HFFc6 (cell line): ENCODE results near the gene IL25. TPM values are rescaled to one million over a fixed set of nuclear protein-coding genes. Genes with fewer than 3 reads are reported as not detected.

Experiments
- DNase-seq: peaks from one replicate; pipeline ENCODE4 v3.0.0-alpha.2; 2018
- H3K27ac Mint-ChIP-seq: 2 replicates; pipeline ENCODE4 v1.8.0; 2020; ENCODE audit warnings: mild to moderate bottlenecking, mixed read lengths
- H3K27me3 Mint-ChIP-seq: 2 replicates; pipeline ENCODE4 v1.8.0; 2021; ENCODE audit warnings: mild to moderate bottlenecking, moderate library complexity, mixed read lengths; ENCODE audit not compliant: insufficient read depth
- H3K36me3 Mint-ChIP-seq: 2 replicates; pipeline ENCODE4 v1.8.0; 2021; ENCODE audit warnings: low read depth, mixed read lengths
- H3K4me1 Mint-ChIP-seq: 2 replicates; pipeline ENCODE4 v1.8.0; 2020; ENCODE audit warnings: low read depth, mixed read lengths
- H3K4me3 Mint-ChIP-seq: 2 replicates; pipeline ENCODE4 v1.8.0; 2020; ENCODE audit warnings: mild to moderate bottlenecking, moderate library complexity, mixed read lengths
- H3K9me3 Mint-ChIP-seq: 2 replicates; pipeline ENCODE4 v1.8.0; 2020; ENCODE audit warnings: mild to moderate bottlenecking, mixed read lengths
- CTCF ChIP-seq: fragments of 200-600 bp; sonication (generic); IDR thresholded peaks from 2 replicates; pipeline ENCODE4 v1.5.0; 2021; ENCODE audit warnings: antibody characterized with exemption, mild to moderate bottlenecking
- total RNA-seq, 6 experiments: library from RNA; stranded (reverse); fragmentation: NEBNext Ultra II Directional; extraction: Animal tissue kit (Norgen Biotek cat#: 25700); gene quantifications; 2 replicates in 1 of 6; 3 replicates in 5 of 6; pipeline ENCODE4 v1.2.3, GENCODE V29; 2021

IL25 gene
- total RNA-seq, 6 experiments from 2014 or later: not detected

GRCh38 chr14:23327947-23328744 is 44.5 kb upstream of the IL25 start:
- Mint-ChIP-seq H3K27me3 (peaks cover 7% of the 10 kb centered on the region; the same call in 1 of the 2 replicates), H3K27ac (no peak overlapping the region), H3K4me3 (no peak overlapping the region), H3K36me3 (peaks cover 16% of the 10 kb centered on the region), H3K9me3 (no peaks in the 10 kb centered on the region), H3K4me1 (peaks cover 6% of the 10 kb centered on the region)
- peak; percentile 67 for DNase-seq
- peak; percentile 98 for TF ChIP-seq CTCF

DNA sequence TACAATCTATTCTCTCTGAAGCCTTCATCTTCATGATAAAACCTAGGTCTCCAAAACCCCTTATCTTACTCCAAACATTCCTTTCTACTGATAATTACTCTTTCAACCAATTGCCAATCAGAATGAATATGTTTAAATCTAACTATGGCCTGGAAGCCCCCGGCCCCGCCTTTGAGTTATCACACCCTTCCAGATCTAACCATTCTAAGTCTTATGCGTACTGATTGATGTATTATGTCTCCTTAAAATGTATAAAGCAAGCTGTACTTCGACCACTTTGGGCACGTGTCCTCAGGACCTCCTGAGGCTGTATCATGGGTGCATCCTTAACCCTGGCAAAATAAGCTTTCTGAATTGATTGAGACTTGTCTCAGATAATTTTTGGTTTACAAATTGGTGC is 37.0 kb upstream of the IL25 start:
- Mint-ChIP-seq H3K27me3 (peaks cover 9% of the 10 kb centered on the region), H3K9me3 (peaks cover 15% of the 10 kb centered on the region), H3K4me1 (no peaks in the 10 kb centered on the region), H3K36me3 (peaks cover 5% of the 10 kb centered on the region; the same call in 1 of the 2 replicates), H3K27ac (no peak overlapping the region), H3K4me3 (no peak overlapping the region)
- DNase-seq: no peak
- TF ChIP-seq CTCF: no peak

GRCh38 chr14:23339506-23340268 is 32.9 kb upstream of the IL25 start:
- Mint-ChIP-seq H3K4me3 (no peak overlapping the region), H3K36me3 (peaks cover 6% of the 10 kb centered on the region; the same call in 1 of the 2 replicates), H3K4me1 (no peaks in the 10 kb centered on the region), H3K27me3 (peaks cover 5% of the 10 kb centered on the region), H3K27ac (no peak overlapping the region), H3K9me3 (peaks cover 16% of the 10 kb centered on the region)
- TF ChIP-seq CTCF: no peak
- DNase-seq: no peak

DNA sequence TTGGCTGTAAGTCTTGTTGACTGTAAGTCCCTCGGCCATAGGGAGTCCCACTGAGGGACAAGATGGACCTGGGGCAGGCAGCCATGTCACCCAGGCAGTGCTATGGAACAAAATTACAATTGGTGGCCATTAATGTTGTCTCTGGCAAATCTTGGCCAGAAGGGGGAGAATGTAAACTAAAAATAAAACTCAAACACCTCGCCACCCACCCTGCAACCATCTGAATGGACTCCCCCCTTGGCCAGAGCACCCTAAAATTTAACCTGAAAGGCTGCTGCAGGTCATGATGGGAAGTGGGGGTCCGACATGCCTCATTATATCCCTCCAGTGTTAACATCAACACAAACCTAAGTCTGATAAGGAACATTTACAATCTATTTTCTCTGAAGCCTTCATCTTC is 28.1 kb upstream of the IL25 start:
- peaks cover 6% of the 10 kb centered on the region; the same call in 1 of the 2 replicates for H3K36me3 Mint-ChIP-seq
- no peak for DNase-seq
- no peak overlapping the region for H3K27ac Mint-ChIP-seq
- H3K9me3 Mint-ChIP-seq: peaks cover 11% of the 10 kb centered on the region
- no peak overlapping the region for H3K4me3 Mint-ChIP-seq
- H3K27me3 Mint-ChIP-seq: peaks cover 2% of the 10 kb centered on the region
- TF ChIP-seq CTCF: peak; percentile 53
- H3K4me1 Mint-ChIP-seq: no peaks in the 10 kb centered on the region

- Mint-ChIP-seq H3K9me3 (no peaks in the 10 kb centered on the region), H3K4me3 (no peak overlapping the region), H3K27ac (no peak overlapping the region), H3K36me3 (peaks cover 5% of the 10 kb centered on the region; the same call in 1 of the 2 replicates), H3K27me3 (peaks cover 7% of the 10 kb centered on the region), H3K4me1 (no peaks in the 10 kb centered on the region)
- no peak for TF ChIP-seq CTCF
- DNase-seq: no peak
Observed at GRCh38 chr14:23345987-23346692, 26.5 kb upstream of the IL25 start.
